Esophagus squamous epithelium (tissue), 4 donors: Measurements from ENCODE around the gene SLC39A3.

Experiments used
- CTCF ChIP-seq, 6 experiments: fragments of 450-650 bp in 4 of 6; fragments of 200-600 bp in 2 of 6; sonication (generic) in 2 of 6; IDR thresholded peaks; one replicate each; pipeline ENCODE4 v1.5.1; 2016 to 2019; ENCODE audit warnings: antibody characterized with exemption in 6 of 6, mild to moderate bottlenecking in 4 of 6, moderate library complexity in 4 of 6
- POLR2A ChIP-seq, 4 donors: fragments of 450-650 bp; IDR thresholded peaks; one replicate each; pipeline ENCODE4 v1.6.1; 2017; ENCODE audit warnings: antibody characterized with exemption in 4 of 4, mild to moderate bottlenecking in 4 of 4, moderate library complexity in 3 of 4

- TF ChIP-seq POLR2A (IDR thresholded peaks at IDR 0.05): no peak
- no peak for TF ChIP-seq CTCF (IDR thresholded peaks at IDR 0.05)
These were observed 20.5 kb downstream of the SLC39A3 start for GRCh38 chr19:2719232-2719735.
